Measurements from ENCODE around the gene OR2B6.
"Not testable (repeated sequence)": the region's sequence is repeated elsewhere in the genome, so short reads cannot be mapped to it uniquely, and the experiment has no call there.

OR2B6 gene

GRCh38 chr6:27956941-27957340 is at the start of gene OR2B6:
TSS of gene OR2B6 (plus strand) at chr6:27957241. CDS start at chr6:27957241, 0 bp downstream.
- in situ Hi-C loops (cut with MboI; ENCODE audit: low sequenced_read_pairs), result no loop called here

- in situ Hi-C loops (cut with MboI; ENCODE audit: low sequenced_read_pairs), result loop anchor here (10.0 kb wide), 1 partner anchor 433 kb away; the partner anchor contains the start of gene ZNF184
Observed at GRCh38 chr6:27908017-27908416, 49.0 kb upstream of the OR2B6 start.

- in situ Hi-C loops (cut with MboI; ENCODE audit: low sequenced_read_pairs), result no loop called here
Observed at GRCh38 chr6:27911956-27912446, 45.0 kb upstream of the OR2B6 start, which contains the start of gene OR2B2. TSS of gene OR2B2 (minus strand) at chr6:27912396. CDS start at chr6:27912319, 77 bp downstream.

- in situ Hi-C loops (cut with MboI; ENCODE audit: low sequenced_read_pairs), result no loop called here
Observed at GRCh38 chr6:27922949-27923348, 34.1 kb upstream of the OR2B6 start.

- in situ Hi-C loops (cut with MboI; ENCODE audit: low sequenced_read_pairs), result no loop called here
Observed at GRCh38 chr6:27924179-27924578, 32.9 kb upstream of the OR2B6 start.

- in situ Hi-C loops (cut with MboI; ENCODE audit: low sequenced_read_pairs), result not testable (repeated sequence)
Observed at GRCh38 chr6:27928041-27928440, 29.0 kb upstream of the OR2B6 start.

GRCh38 chr6:27929930-27930329 is 27.1 kb upstream of the OR2B6 start:
- in situ Hi-C loops (cut with MboI; ENCODE audit: low sequenced_read_pairs), result not testable (repeated sequence)

GRCh38 chr6:27931209-27931608 is 25.8 kb upstream of the OR2B6 start:
- in situ Hi-C loops (cut with MboI; ENCODE audit: low sequenced_read_pairs), result no loop called here

GRCh38 chr6:27940766-27941165 is 16.3 kb upstream of the OR2B6 start:
- in situ Hi-C loops (cut with MboI; ENCODE audit: low sequenced_read_pairs), result no loop called here

GRCh38 chr6:27943072-27943471 is 14.0 kb upstream of the OR2B6 start:
- in situ Hi-C loops (cut with MboI; ENCODE audit: low sequenced_read_pairs), result not testable (repeated sequence)

- in situ Hi-C loops (cut with MboI; ENCODE audit: low sequenced_read_pairs), result no loop called here
Observed at GRCh38 chr6:27948237-27948636, 8.8 kb upstream of the OR2B6 start.

GRCh38 chr6:27951040-27951439 is 6.0 kb upstream of the OR2B6 start:
- in situ Hi-C loops (cut with MboI; ENCODE audit: low sequenced_read_pairs), result no loop called here

GRCh38 chr6:27957516-27957915 is 475 bp downstream of the OR2B6 start:
- in situ Hi-C loops (cut with MboI; ENCODE audit: low sequenced_read_pairs), result no loop called here

- in situ Hi-C loops (cut with MboI; ENCODE audit: low sequenced_read_pairs), result no loop called here
Observed at GRCh38 chr6:27962506-27962905, 5.5 kb downstream of the OR2B6 start.

- in situ Hi-C loops (cut with MboI; ENCODE audit: low sequenced_read_pairs), result no loop called here
Observed at GRCh38 chr6:27966044-27966443, 9.0 kb downstream of the OR2B6 start.

- in situ Hi-C loops (cut with MboI; ENCODE audit: low sequenced_read_pairs), result no loop called here
Observed at GRCh38 chr6:27966816-27967426, 9.9 kb downstream of the OR2B6 start.

- in situ Hi-C loops (cut with MboI; ENCODE audit: low sequenced_read_pairs), result no loop called here
Observed at GRCh38 chr6:27970444-27970843, 13.4 kb downstream of the OR2B6 start.

GRCh38 chr6:27972750-27973149 is 15.7 kb downstream of the OR2B6 start:
- in situ Hi-C loops (cut with MboI; ENCODE audit: low sequenced_read_pairs), result no loop called here

- in situ Hi-C loops (cut with MboI; ENCODE audit: low sequenced_read_pairs), result no loop called here
Observed at GRCh38 chr6:27977387-27977786, 20.3 kb downstream of the OR2B6 start.

- in situ Hi-C loops (cut with MboI; ENCODE audit: low sequenced_read_pairs), result no loop called here
Observed at GRCh38 chr6:27978705-27979104, 21.7 kb downstream of the OR2B6 start.

GRCh38 chr6:27980111-27980510 is 23.1 kb downstream of the OR2B6 start:
- in situ Hi-C loops (cut with MboI; ENCODE audit: low sequenced_read_pairs), result no loop called here

GRCh38 chr6:27986928-27987725 is 30.1 kb downstream of the OR2B6 start:
- in situ Hi-C loops (cut with MboI; ENCODE audit: low sequenced_read_pairs), result no loop called here

All from HL-60/S4 (cell line).